H1 (cell line): ENCODE measurements around the gene DFFA. TPM values are rescaled to one million over a fixed set of nuclear protein-coding genes. Genes with fewer than 3 reads are reported as not detected.

ENCODE experiments used
- CTCF ChIA-PET: fragments of 300-600 bp; sonication (Branson Sonifier 250); formaldehyde crosslinking; loops from one replicate; lab custom pipeline; 2021; ENCODE audit not compliant: partially characterized antibody; lab: Charles Lee
- POLR2A ChIA-PET: fragments of 300-600 bp; sonication (Branson Sonifier 250); formaldehyde crosslinking; loops from one replicate; lab custom pipeline; 2021; ENCODE audit warnings: inconsistent platforms; ENCODE audit not compliant: partially characterized antibody; lab: Charles Lee
- DNase-seq, 2 experiments: peaks; one replicate each; pipeline versions ENCODE4 v3.0.0 to v3.0.0-alpha.2; 2010 to 2022; ENCODE audit warnings: low spot score in 2 of 2, low read depth in 1 of 2, mixed read lengths in 1 of 2
- FAIRE-seq: peaks from 2 replicates; lab custom pipeline; 2011; peaks lifted over from hg19 to GRCh38; lab: Jason Lieb, UNC
- H2AFZ ChIP-seq: 2 replicates; pipeline ENCODE4 v1.8.1; 2012; ENCODE audit warnings: low read length, inconsistent platforms
- H2AK5ac ChIP-seq: 2 replicates; pipeline ENCODE4 v1.6.1; 2013; ENCODE audit warnings: low read depth, low read length
- H2BK120ac ChIP-seq: replicated peaks from 2 replicates; pipeline ENCODE3; 2013; ENCODE audit warnings: low read depth, low read length, inconsistent platforms
- H2BK12ac ChIP-seq: 2 replicates; pipeline ENCODE4 v1.6.1; 2013; ENCODE audit warnings: low read depth, low read length
- H2BK15ac ChIP-seq: 2 replicates; pipeline ENCODE4 v1.6.1; 2013; ENCODE audit warnings: low read length
- H2BK20ac ChIP-seq: 2 replicates; pipeline ENCODE4 v1.6.1; 2013; ENCODE audit warnings: low read length
- H2BK5ac ChIP-seq: 2 replicates; pipeline ENCODE4 v1.6.1; 2013; ENCODE audit warnings: low read depth, low read length
- H3K14ac ChIP-seq: 2 replicates; pipeline ENCODE4 v1.6.1; 2013; ENCODE audit warnings: inconsistent platforms; ENCODE audit not compliant: insufficient read length
- H3K18ac ChIP-seq: 2 replicates; pipeline ENCODE4 v1.6.1; 2013; ENCODE audit warnings: low read length; ENCODE audit errors: extremely low read depth
- H3K23ac ChIP-seq: 2 replicates; pipeline ENCODE4 v1.6.1; 2013; ENCODE audit warnings: inconsistent platforms; ENCODE audit not compliant: insufficient read length
- H3K23me2 ChIP-seq: 2 replicates; pipeline ENCODE4 v1.6.1; 2013; ENCODE audit warnings: low read depth, low read length
- H3K27ac ChIP-seq: 2 replicates; pipeline ENCODE4 v1.6.1; 2011; ENCODE audit warnings: low read depth, low read length, inconsistent platforms
- H3K27me3 ChIP-seq, 4 experiments: replicated peaks in 1 of 4; 1 replicate in 1 of 4; 2 replicates in 3 of 4; pipeline versions ENCODE4 v1.6.1 to v1.8.1; 2011 to 2013; ENCODE audit warnings: low read length in 3 of 4, mild to moderate bottlenecking in 3 of 4, inconsistent platforms in 2 of 4, mixed read lengths in 2 of 4, moderate library complexity in 1 of 4; ENCODE audit not compliant: control insufficient read depth in 3 of 4, insufficient read depth in 3 of 4; ENCODE audit errors: extremely low read depth in 1 of 4
- H3K36me3 ChIP-seq, 4 experiments: 2 replicates each; pipeline versions ENCODE4 v1.6.1 to v1.8.1; 2011 to 2013; ENCODE audit warnings: mild to moderate bottlenecking in 4 of 4, low read length in 3 of 4, moderate library complexity in 2 of 4, control low read depth in 1 of 4, inconsistent platforms in 1 of 4; ENCODE audit not compliant: insufficient read depth in 4 of 4, control insufficient read depth in 2 of 4
- H3K4ac ChIP-seq: replicated peaks from 2 replicates; pipeline ENCODE3; 2013; ENCODE audit warnings: low read length, low read depth, mixed read lengths, inconsistent platforms; ENCODE audit not compliant: insufficient read length
- H3K4me1 ChIP-seq, 4 experiments: replicated peaks in 1 of 4; 1 replicate in 1 of 4; 2 replicates in 3 of 4; pipeline versions ENCODE4 v1.6.1 to v1.8.1; 2011 to 2013; ENCODE audit warnings: low read length in 3 of 4, inconsistent platforms in 2 of 4, mixed read lengths in 1 of 4; ENCODE audit not compliant: insufficient read depth in 4 of 4, control insufficient read depth in 3 of 4
- H3K4me2 ChIP-seq, 2 experiments: 2 replicates each; pipeline versions ENCODE4 v1.6.1 to v1.8.1; 2011 to 2013; ENCODE audit warnings: low read depth in 2 of 2, low read length in 2 of 2, control low read depth in 1 of 2, inconsistent platforms in 1 of 2, mild to moderate bottlenecking in 1 of 2; ENCODE audit not compliant: insufficient read depth in 1 of 2
- H3K4me3 ChIP-seq, 4 experiments: fragments of 200-600, 300-600 bp in 1 of 4; sonication (generic), shearing (Covaris generic), sonication (Bioruptor Twin) in 1 of 4; 2 replicates each; pipeline versions ENCODE4 v1.5.1 to v1.8.1; 2011 to 2016; ENCODE audit warnings: low read length in 4 of 4, low read depth in 3 of 4, control low read depth in 2 of 4, inconsistent platforms in 2 of 4, mild to moderate bottlenecking in 2 of 4, mixed read lengths in 1 of 4, moderate library complexity in 1 of 4; ENCODE audit not compliant: insufficient read depth in 2 of 4; ENCODE audit errors: extremely low read depth in 1 of 4
- H3K56ac ChIP-seq: replicated peaks from 2 replicates; pipeline ENCODE3; 2013; ENCODE audit warnings: low read depth, mild to moderate bottlenecking, mixed read lengths, low read length, inconsistent platforms; ENCODE audit not compliant: insufficient read length
- H3K79me1 ChIP-seq: 2 replicates; pipeline ENCODE4 v1.6.1; 2013; ENCODE audit warnings: low read depth, low read length, control low read depth
- H3K79me2 ChIP-seq, 2 experiments: 2 replicates each; pipeline versions ENCODE4 v1.6.1 to v1.8.1; 2012 to 2013; ENCODE audit warnings: low read length in 2 of 2, mild to moderate bottlenecking in 2 of 2, inconsistent platforms in 1 of 2; ENCODE audit not compliant: insufficient read depth in 2 of 2, control insufficient read depth in 1 of 2
- H3K9ac ChIP-seq, 4 experiments: replicated peaks in 1 of 4; 1 replicate in 1 of 4; 2 replicates in 3 of 4; pipeline versions ENCODE4 v1.6.1 to v1.8.1; 2011 to 2013; ENCODE audit warnings: low read depth in 3 of 4, low read length in 3 of 4, control low read depth in 2 of 4, mild to moderate bottlenecking in 2 of 4, moderate library complexity in 2 of 4, inconsistent platforms in 1 of 4; ENCODE audit errors: extremely low read depth in 1 of 4
- H3K9me3 ChIP-seq, 2 experiments: 2 replicates each; pipeline versions ENCODE4 v1.6.1 to v1.8.1; 2012 to 2013; ENCODE audit warnings: mild to moderate bottlenecking in 2 of 2, moderate library complexity in 2 of 2, control low read depth in 1 of 2, inconsistent platforms in 1 of 2, low read depth in 1 of 2, low read length in 1 of 2, mixed read lengths in 1 of 2; ENCODE audit not compliant: insufficient read depth in 2 of 2
- H4K20me1 ChIP-seq, 2 experiments: replicated peaks in 1 of 2; 2 replicates each; pipeline versions ENCODE3 to v1.8.1; 2011 to 2013; ENCODE audit warnings: inconsistent platforms in 2 of 2, low read length in 2 of 2, mild to moderate bottlenecking in 1 of 2; ENCODE audit not compliant: insufficient read depth in 2 of 2, control insufficient read depth in 1 of 2
- H4K5ac ChIP-seq: 2 replicates; pipeline ENCODE4 v1.6.1; 2013; ENCODE audit warnings: low read length, low read depth, mixed read lengths, inconsistent platforms; ENCODE audit not compliant: insufficient read length
- H4K8ac ChIP-seq: 2 replicates; pipeline ENCODE4 v1.8.0; 2013; ENCODE audit warnings: mild to moderate bottlenecking, moderate library complexity, low read length, inconsistent platforms; ENCODE audit not compliant: insufficient read depth; ENCODE audit errors: extremely low read depth
- H4K91ac ChIP-seq: replicated peaks from 2 replicates; pipeline ENCODE3; 2013; ENCODE audit warnings: low read length, mixed read lengths, inconsistent platforms; ENCODE audit not compliant: insufficient read length
- CBX8 ChIP-seq: fragments of 300-800, 300-1000 bp; sonication (generic); IDR thresholded peaks from 2 replicates; pipeline ENCODE4 v1.7.1; 2016; ENCODE audit warnings: low read depth, low read length, borderline replicate concordance
- CHD1 ChIP-seq: IDR thresholded peaks from 2 replicates; pipeline ENCODE4 v1.6.1; 2012; ENCODE audit warnings: low read depth, low read length, improper control_type of control experiment
- CTBP2 ChIP-seq: IDR thresholded peaks from 2 replicates; pipeline ENCODE4 v1.7.0; 2011; ENCODE audit warnings: borderline replicate concordance, mild to moderate bottlenecking, moderate library complexity, mixed read lengths, low read length; ENCODE audit not compliant: insufficient read depth, insufficient read length
- EGR1 ChIP-seq: IDR thresholded peaks from 2 replicates; pipeline ENCODE4 v1.6.1; 2011; ENCODE audit warnings: low read depth, low read length, borderline replicate concordance
- HDAC6 ChIP-seq: IDR thresholded peaks from one replicate; pipeline ENCODE4 v1.7.1; 2012; ENCODE audit warnings: low read depth, mild to moderate bottlenecking, inconsistent platforms, low read length, moderate library complexity
- JUND ChIP-seq: IDR thresholded peaks from 2 replicates; pipeline ENCODE4 v1.6.1; 2011; ENCODE audit warnings: mild to moderate bottlenecking, improper control_type of control experiment, low read length
- RAD21 ChIP-seq, 2 experiments: IDR thresholded peaks in 1 of 2; conservative IDR thresholded peaks in 1 of 2; 2 replicates each; pipeline ENCODE4 v1.6.1; 2011; ENCODE audit warnings: low read depth in 2 of 2, low read length in 2 of 2, improper control_type of control experiment in 1 of 2, inconsistent platforms in 1 of 2, mild to moderate bottlenecking in 1 of 2, moderate library complexity in 1 of 2
- SIX5 ChIP-seq: IDR thresholded peaks from 2 replicates; pipeline ENCODE4 v1.6.1; 2011; ENCODE audit warnings: mild to moderate bottlenecking, low read depth, low read length
- SRF ChIP-seq: IDR thresholded peaks from 2 replicates; pipeline ENCODE4 v1.6.1; 2011; ENCODE audit warnings: mild to moderate bottlenecking, low read depth, low read length, moderate library complexity
- USF2 ChIP-seq: IDR thresholded peaks from 2 replicates; pipeline ENCODE4 v1.6.1; 2011; ENCODE audit warnings: low read length, improper control_type of control experiment
- WGBS, 2 experiments: shearing (Covaris generic) in 1 of 2; methylation state at CpG; one replicate each; pipeline versions ENCODE4 v1.1.6 to v1.1.7; 2013 to 2015; ENCODE audit warnings: low lambda C conversion rate in 2 of 2, mixed read lengths in 2 of 2, inconsistent platforms in 1 of 2, low coverage in 1 of 2, missing lambda C conversion rate in 1 of 2; ENCODE audit not compliant: insufficient replicate concordance in 2 of 2, insufficient coverage in 1 of 2, insufficient read length in 1 of 2; ENCODE audit errors: extremely low coverage in 1 of 2, missing lambda C conversion rate in 1 of 2; 5-methylcytosine and 5-hydroxymethylcytosine counted together
- polyA plus RNA-seq, 7 experiments: library from polyadenylated mRNA; depleted of rRNA in 3 of 7; stranded (reverse) in 5 of 7; unstranded in 2 of 7; fragments of >200 nt in 5 of 7; fragments of 200-250 nt in 2 of 7; gene quantifications; 1 replicate in 5 of 7; 2 replicates in 1 of 7; 4 replicates in 1 of 7; pipeline versions ENCODE4 v1.2.1 to v1.2.3, GENCODE V29; 2011 to 2013; ENCODE audit warnings: missing spikeins in 2 of 7, mixed read lengths in 2 of 7
- total RNA-seq: library from RNA; stranded (reverse); fragmentation: NEBNext Ultra II Directional; extraction: Animal tissue kit (Norgen Biotek cat#: 25700); gene quantifications from 2 replicates; pipeline ENCODE4 v1.2.1, GENCODE V29; 2021
- TF ChIP-seq, protein P1 (sequence below): IDR thresholded peaks from 2 replicates; pipeline ENCODE4 v1.6.1; 2011; ENCODE audit warnings: low read depth, mild to moderate bottlenecking, low read length; ENCODE audit not compliant: insufficient read depth

Gene DFFA
- total and polyA plus RNA-seq, 2 of the 8 experiments (the other 6 are each of a cell fraction or from before 2014, with no cell fraction given): 34.3 to 79.9 TPM

- Histone ChIP-seq H2AFZ (no peak overlapping the region), H2BK120ac (no peak overlapping the region), H4K20me1 (peaks cover 0 to 4% of the 10 kb centered on the region in 2 experiments), H3K9ac (no peak overlapping the region), H3K79me1 (peaks cover 10% of the 10 kb centered on the region), H3K56ac (no peak overlapping the region), H2BK20ac (no peak overlapping the region), H3K27ac (no peak overlapping the region), H3K14ac (no peak overlapping the region), H3K4me1 (peaks cover 10 to 16% (median 14%) of the 10 kb centered on the region in 4 experiments; a peak in 6 of 7 replicates), H4K5ac (no peak overlapping the region), H3K23me2 (no peaks in the 10 kb centered on the region; the same call in 1 of the 2 replicates), H3K4ac (no peak overlapping the region), H2BK15ac (no peak overlapping the region), H3K27me3 (no peaks in the 10 kb centered on the region), H3K9me3 (no peaks in the 10 kb centered on the region), H2BK12ac (no peak overlapping the region), H3K23ac (no peak overlapping the region), H3K79me2 (peaks cover 0 to 38% of the 10 kb centered on the region in 2 experiments; a peak in 2 of 4 replicates), H4K91ac (no peak overlapping the region), H4K8ac (no peak overlapping the region), H2BK5ac (no peak overlapping the region), H3K4me2 (no peak overlapping the region), H2AK5ac (no peak overlapping the region), H3K18ac (no peak overlapping the region), H3K36me3 (no peaks in the 10 kb centered on the region), H3K4me3 (no peak overlapping the region)
- 83% methylated on average over 1 of the region's 1 CpG; no CpG with 5 or more reads in 1 of the 2 experiments for WGBS, 2 experiments
- TF ChIP-seq USF2: no peak
- no peak for TF ChIP-seq HDAC6
- TF ChIP-seq EGR1: no peak
- TF ChIP-seq, protein P1, sequence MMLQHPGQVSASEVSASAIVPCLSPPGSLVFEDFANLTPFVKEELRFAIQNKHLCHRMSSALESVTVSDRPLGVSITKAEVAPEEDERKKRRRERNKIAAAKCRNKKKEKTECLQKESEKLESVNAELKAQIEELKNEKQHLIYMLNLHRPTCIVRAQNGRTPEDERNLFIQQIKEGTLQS: no peak
- TF ChIP-seq SIX5: no peak
- TF ChIP-seq CHD1: no peak
- TF ChIP-seq JUND: no peak
- TF ChIP-seq CBX8: no peak
- no peak for TF ChIP-seq SRF
- TF ChIP-seq RAD21 (IDR thresholded peaks at IDR 0.05 in 1 of 2, conservative IDR thresholded peaks at IDR 0.05 in 1 of 2; ENCODE audit: low read depth in 2 of 2, low read length in 2 of 2): no peak
- TF ChIP-seq CTBP2: no peak
- DNase-seq (no peak), FAIRE-seq (no peak)
- ChIA-PET CTCF (interaction anchor here (0.7 to 9.4 kb wide), 5 partner anchors 9 to 34 kb away, joined by 3 to 58 read pairs (median 3); no protein-coding TSS in a partner anchor), POLR2A (no interaction called here)
Observed at GRCh38 chr1:10520952-10521351, 48.6 kb upstream of the DFFA start.
